Endothelial cell of umbilical vein (primary cell): Measurements from ENCODE around the gene PARP8. TPM values are rescaled to one million over a fixed set of nuclear protein-coding genes. Genes with fewer than 3 reads are reported as not detected.

ENCODE experiments used
- BruUV-seq: library from RNA; stranded (reverse); fragments of 400-500 nt; replicated peaks from 2 replicates; lab custom pipeline; 2021; lab: Mats Ljungman, UMichigan
- CTCF ChIA-PET: fragments of 300-600, 350-600 bp; sonication (Branson Sonifier 250); formaldehyde crosslinking; loops from one replicate; lab custom pipeline; 2021; ENCODE audit warnings: antibody characterized with exemption, inconsistent platforms; lab: Charles Lee
- POLR2A ChIA-PET: fragments of 300-600, 350-600 bp; sonication (Branson Sonifier 250); formaldehyde crosslinking; loops from one replicate; lab custom pipeline; 2021; ENCODE audit warnings: antibody characterized with exemption, inconsistent platforms; lab: Charles Lee
- DNase-seq: peaks from one replicate; pipeline ENCODE4 v3.0.0-alpha.2; 2011; ENCODE audit warnings: low read depth, low spot score
- FAIRE-seq: peaks from 2 replicates; lab custom pipeline; 2011; peaks lifted over from hg19 to GRCh38; lab: Jason Lieb, UNC
- H2AFZ ChIP-seq: 2 replicates; pipeline ENCODE4 v1.6.0; 2012; ENCODE audit warnings: low read depth, low read length, control low read depth, inconsistent platforms
- H3K27ac ChIP-seq: 2 replicates; pipeline ENCODE4 v1.5.1; 2011; ENCODE audit warnings: low read depth, mild to moderate bottlenecking, control low read depth, low read length, moderate library complexity; ENCODE audit not compliant: insufficient read depth
- H3K27me3 ChIP-seq, 2 experiments: 2 replicates each; pipeline versions ENCODE4 v1.6.0 to v1.6.1; 2011; ENCODE audit warnings: low read length in 2 of 2, mixed read lengths in 1 of 2; ENCODE audit not compliant: control insufficient read depth in 2 of 2, insufficient read depth in 2 of 2
- H3K36me3 ChIP-seq, 2 experiments: 2 replicates in 1 of 2; 3 replicates in 1 of 2; pipeline ENCODE4 v1.5.1; 2011; ENCODE audit warnings: low read length in 2 of 2, mild to moderate bottlenecking in 1 of 2, moderate library complexity in 1 of 2; ENCODE audit not compliant: control insufficient read depth in 2 of 2, insufficient read depth in 2 of 2; ENCODE audit errors: extremely low read depth in 1 of 2
- H3K4me1 ChIP-seq: 3 replicates; pipeline ENCODE4 v1.5.1; 2011; ENCODE audit warnings: mild to moderate bottlenecking, low read length; ENCODE audit not compliant: control insufficient read depth, insufficient read depth; ENCODE audit errors: extremely low read depth
- H3K4me2 ChIP-seq: 2 replicates; pipeline ENCODE4 v1.6.1; 2011; ENCODE audit warnings: low read length, control low read depth, mixed read lengths; ENCODE audit not compliant: insufficient read depth
- H3K4me3 ChIP-seq, 3 experiments: fragments of 200-600 bp in 1 of 3; sonication (generic), shearing (Covaris generic) in 1 of 3; replicated peaks in 1 of 3; 2 replicates each; pipeline ENCODE4 v1.5.1; 2011 to 2016; ENCODE audit warnings: control low read depth in 3 of 3, low read length in 3 of 3, mild to moderate bottlenecking in 2 of 3, inconsistent platforms in 1 of 3, low read depth in 1 of 3, moderate library complexity in 1 of 3; ENCODE audit not compliant: insufficient read depth in 1 of 3
- H3K79me2 ChIP-seq: 2 replicates; pipeline ENCODE4 v1.6.0; 2012; ENCODE audit warnings: low read length, inconsistent platforms; ENCODE audit not compliant: control insufficient read depth, insufficient read depth
- H3K9ac ChIP-seq: replicated peaks from 2 replicates; pipeline ENCODE3; 2011; ENCODE audit warnings: low read length, control low read depth; ENCODE audit not compliant: insufficient read depth; ENCODE audit errors: extremely low read depth
- H3K9me1 ChIP-seq: replicated peaks from 3 replicates; pipeline ENCODE4 v1.6.0; 2011; ENCODE audit warnings: mild to moderate bottlenecking, low read length; ENCODE audit not compliant: control insufficient read depth, insufficient read depth; ENCODE audit errors: extremely low read depth
- H3K9me3 ChIP-seq: replicated peaks from 2 replicates; pipeline ENCODE4 v1.5.1; 2012; ENCODE audit warnings: low read length, inconsistent platforms; ENCODE audit not compliant: control insufficient read depth, insufficient read depth
- H4K20me1 ChIP-seq: replicated peaks from 2 replicates; pipeline ENCODE3; 2011; ENCODE audit warnings: mild to moderate bottlenecking, low read length; ENCODE audit not compliant: control insufficient read depth, insufficient read depth; ENCODE audit errors: extremely low read depth
- EZH2 ChIP-seq: IDR thresholded peaks from 2 replicates; pipeline ENCODE4 v1.6.1; 2012; ENCODE audit warnings: borderline replicate concordance, low read depth, mild to moderate bottlenecking, moderate library complexity, low read length, inconsistent platforms; ENCODE audit not compliant: severe bottlenecking
- FOS ChIP-seq: IDR thresholded peaks from 2 replicates; pipeline ENCODE4 v1.6.1; 2011; ENCODE audit warnings: mild to moderate bottlenecking, low read length, moderate library complexity, borderline replicate concordance; ENCODE audit not compliant: insufficient read depth
- GATA2 ChIP-seq: IDR thresholded peaks from 2 replicates; pipeline ENCODE4 v1.7.0; 2011; ENCODE audit warnings: low read depth, mild to moderate bottlenecking, moderate library complexity, mixed read lengths, low read length; ENCODE audit not compliant: insufficient read length, insufficient read depth
- JUN ChIP-seq: IDR thresholded peaks from 2 replicates; pipeline ENCODE4 v1.6.1; 2011; ENCODE audit warnings: borderline replicate concordance, low read depth; ENCODE audit not compliant: insufficient read length, insufficient read depth
- MYC ChIP-seq: IDR thresholded peaks from one replicate; pipeline ENCODE4 v1.6.1; 2011; ENCODE audit warnings: mild to moderate bottlenecking, low read depth, low read length
- POLR2A ChIP-seq: IDR thresholded peaks from 2 replicates; pipeline ENCODE4 v1.6.1; 2012; ENCODE audit warnings: low read depth, mild to moderate bottlenecking, control low read depth, low read length
- POLR2AphosphoS5 ChIP-seq: IDR thresholded peaks from 2 replicates; pipeline ENCODE4 v1.6.1; 2012; ENCODE audit warnings: low read depth, mild to moderate bottlenecking, control low read depth, low read length, moderate library complexity; ENCODE audit not compliant: insufficient read depth
- dilution Hi-C: fragments of 300-500 bp; cut with MboI; formaldehyde crosslinking; loops from one replicate; pipeline ENCODE4 v1.15.0; 2019; ENCODE audit warnings: low sequenced_read_pairs; ENCODE audit not compliant: extremely low pct_ligation_motif_present
- intact Hi-C: fragments of 100-400 bp; cut with micrococcal nuclease; formaldehyde crosslinking; loops from one replicate; pipeline ENCODE4 v1.10.0; 2022
- polyA plus RNA-seq, 4 experiments: library from polyadenylated mRNA; depleted of rRNA in 3 of 4; stranded (reverse) in 3 of 4; unstranded in 1 of 4; fragments of >200 nt; gene quantifications; 2 replicates each; pipeline versions ENCODE4 v1.2.1 to v1.2.3, GENCODE V29; 2011 to 2012; ENCODE audit warnings: missing spikeins in 1 of 4
- total RNA-seq: library from RNA; stranded (reverse); gene quantifications from 2 replicates; pipeline ENCODE4 v1.2.3, GENCODE V29; 2021
- TF ChIP-seq, protein P1 (sequence below), 2 donors: IDR thresholded peaks; 1 replicate in 1 of 2; 2 replicates in 1 of 2; pipeline ENCODE4 v1.5.1; 2011; ENCODE audit warnings: low read length in 2 of 2, mild to moderate bottlenecking in 2 of 2, moderate library complexity in 2 of 2, control low read depth in 1 of 2, inconsistent platforms in 1 of 2, low read depth in 1 of 2; ENCODE audit not compliant: insufficient read depth in 1 of 2; ENCODE audit errors: extremely low read depth in 1 of 2
- TF ChIP-seq, protein P2 (sequence below): IDR thresholded peaks from 2 replicates; pipeline ENCODE4 v1.6.1; 2011; ENCODE audit not compliant: insufficient read depth, insufficient read length

The PARP8 gene
- total and polyA plus RNA-seq, 2 donors (not counting 3 experiments of a cell fraction or from before 2014, with no cell fraction given), result 0.03 to 0.60 TPM

DNA sequence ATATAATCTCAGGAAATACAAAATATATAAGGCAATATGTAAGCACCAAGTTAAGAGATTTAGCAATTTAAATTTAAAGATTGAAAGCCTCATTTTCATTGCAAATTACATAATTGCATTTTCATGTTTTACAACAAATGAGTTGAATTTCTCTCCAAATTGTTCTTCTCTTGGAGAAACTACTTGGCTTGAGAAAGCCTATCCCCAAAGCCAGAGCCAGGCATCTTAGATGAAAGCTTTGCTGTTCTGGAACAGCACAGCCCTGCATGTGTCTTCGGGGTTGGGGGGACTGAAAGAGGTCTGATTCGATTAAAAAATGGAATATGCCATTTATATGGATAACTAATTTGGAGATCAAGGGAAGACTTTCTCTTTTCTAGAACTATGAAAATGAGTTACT, 212.0 kb downstream of the PARP8 start:
- no peak overlapping the region for H3K9ac ChIP-seq
- no peaks in the 10 kb centered on the region for H3K9me3 ChIP-seq
- no TSS peak for BruUV-seq
- DNase-seq (no peak), FAIRE-seq (no peak)
- CTCF ChIA-PET, result no interaction called here
- no peaks in the 10 kb centered on the region for H3K9me1 ChIP-seq
- no peak overlapping the region for H2AFZ ChIP-seq
- dilution Hi-C loops, result no loop called here
- H3K4me1 ChIP-seq, result no peaks in the 10 kb centered on the region
- intact Hi-C loops, result no loop called here
- no peak for TF ChIP-seq JUN
- TF ChIP-seq, protein P1, sequence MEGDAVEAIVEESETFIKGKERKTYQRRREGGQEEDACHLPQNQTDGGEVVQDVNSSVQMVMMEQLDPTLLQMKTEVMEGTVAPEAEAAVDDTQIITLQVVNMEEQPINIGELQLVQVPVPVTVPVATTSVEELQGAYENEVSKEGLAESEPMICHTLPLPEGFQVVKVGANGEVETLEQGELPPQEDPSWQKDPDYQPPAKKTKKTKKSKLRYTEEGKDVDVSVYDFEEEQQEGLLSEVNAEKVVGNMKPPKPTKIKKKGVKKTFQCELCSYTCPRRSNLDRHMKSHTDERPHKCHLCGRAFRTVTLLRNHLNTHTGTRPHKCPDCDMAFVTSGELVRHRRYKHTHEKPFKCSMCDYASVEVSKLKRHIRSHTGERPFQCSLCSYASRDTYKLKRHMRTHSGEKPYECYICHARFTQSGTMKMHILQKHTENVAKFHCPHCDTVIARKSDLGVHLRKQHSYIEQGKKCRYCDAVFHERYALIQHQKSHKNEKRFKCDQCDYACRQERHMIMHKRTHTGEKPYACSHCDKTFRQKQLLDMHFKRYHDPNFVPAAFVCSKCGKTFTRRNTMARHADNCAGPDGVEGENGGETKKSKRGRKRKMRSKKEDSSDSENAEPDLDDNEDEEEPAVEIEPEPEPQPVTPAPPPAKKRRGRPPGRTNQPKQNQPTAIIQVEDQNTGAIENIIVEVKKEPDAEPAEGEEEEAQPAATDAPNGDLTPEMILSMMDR (IDR thresholded peaks at IDR 0.05; ENCODE audit: extremely low read depth in 1 of 2, insufficient read depth in 1 of 2, low read depth in 1 of 2, low read length in 2 of 2), result no peak
- TF ChIP-seq, protein P2, sequence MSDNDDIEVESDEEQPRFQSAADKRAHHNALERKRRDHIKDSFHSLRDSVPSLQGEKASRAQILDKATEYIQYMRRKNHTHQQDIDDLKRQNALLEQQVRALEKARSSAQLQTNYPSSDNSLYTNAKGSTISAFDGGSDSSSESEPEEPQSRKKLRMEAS, result no peak
- TF ChIP-seq EZH2, result no peak
- no peak for TF ChIP-seq POLR2A
- no peak for TF ChIP-seq FOS
- TF ChIP-seq MYC, result no peak
- no peak for TF ChIP-seq GATA2
- no peak for TF ChIP-seq POLR2AphosphoS5
- no peaks in the 10 kb centered on the region for H3K36me3 ChIP-seq
- no peaks in the 10 kb centered on the region for H3K79me2 ChIP-seq
- H4K20me1 ChIP-seq, result no peaks in the 10 kb centered on the region
- no peak overlapping the region for H3K27ac ChIP-seq
- no peak overlapping the region for H3K4me3 ChIP-seq
- H3K27me3 ChIP-seq, result no peaks in the 10 kb centered on the region
- no peak overlapping the region for H3K4me2 ChIP-seq
- POLR2A ChIA-PET, result no interaction called here
